GM19395 (cell line): ENCODE results near the gene ZNF275.
"Not testable (repeated sequence)": the region's sequence is repeated elsewhere in the genome, so short reads cannot be mapped to it uniquely, and the experiment has no call there.

Experiments
- ATAC-seq: cut with Tn5 transposase; IDR thresholded peaks from one replicate; pipeline ENCODE4 v1.9.1; 2021; ENCODE audit warnings: mild to moderate bottlenecking, moderate library complexity; ENCODE audit not compliant: unreplicated experiment

ZNF275 gene

DNA sequence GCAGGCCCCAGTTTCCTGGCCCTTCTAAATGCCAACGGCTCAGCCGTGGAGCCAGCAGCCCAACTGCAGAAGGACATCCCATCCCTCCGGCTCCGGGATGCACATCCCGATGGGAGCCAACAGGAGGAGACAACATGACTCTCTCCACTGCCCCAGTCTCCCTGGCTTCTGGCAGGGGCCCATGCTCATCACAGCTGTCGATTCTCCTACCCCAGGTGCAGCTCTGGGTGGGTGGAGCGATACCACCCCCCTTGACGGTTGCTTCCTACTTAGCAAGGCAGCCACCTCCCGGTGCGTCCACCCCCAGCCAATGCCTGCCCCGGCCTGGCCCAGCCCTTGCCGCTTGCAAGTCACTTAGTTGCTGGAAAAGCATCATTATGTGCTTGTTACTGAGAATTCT, 19.5 kb downstream of the ZNF275 start:
- no peak for ATAC-seq

DNA sequence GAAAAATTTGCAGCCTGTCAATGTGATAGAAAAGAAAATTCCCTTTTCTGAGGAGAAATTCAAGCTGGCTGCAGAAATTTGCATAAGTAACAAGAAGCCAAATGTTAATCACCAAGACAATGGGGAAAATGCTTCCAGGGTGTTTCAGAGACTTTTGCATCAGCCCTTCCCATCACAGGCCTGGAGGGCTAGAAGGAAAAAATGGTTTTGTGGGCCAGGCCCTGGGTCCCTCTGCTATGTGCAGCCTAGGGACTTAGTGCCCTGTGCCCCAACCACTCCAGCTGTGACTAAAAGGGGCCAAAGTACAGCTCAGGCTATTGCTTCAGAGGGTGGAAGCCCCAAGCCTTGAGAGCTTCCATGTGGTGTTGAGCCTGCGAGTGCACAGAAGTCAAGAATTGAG, 23.9 kb downstream of the ZNF275 start:
- no peak for ATAC-seq

- ATAC-seq, result no peak
Measured at GRCh38 chrX:153361781-153362397, 27.9 kb downstream of the ZNF275 start.

DNA sequence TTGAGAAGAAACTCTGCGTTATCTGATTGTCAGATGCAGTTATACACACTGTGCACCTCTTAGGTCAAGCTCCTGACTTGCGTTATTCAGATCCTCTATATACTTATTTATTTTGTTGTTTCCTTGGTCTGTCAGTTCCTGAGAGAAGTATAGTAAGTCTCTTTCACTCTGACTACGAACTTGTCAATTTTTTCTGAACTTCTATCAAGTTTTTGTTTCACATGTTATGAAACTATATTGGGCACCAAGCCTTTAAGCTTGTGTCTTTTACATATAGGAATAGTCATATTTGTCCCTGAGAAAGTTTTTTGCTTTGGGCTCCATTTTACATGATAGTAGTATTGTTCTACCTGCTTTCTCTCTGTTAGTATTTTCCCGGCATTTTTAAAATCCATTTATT, 31.7 kb downstream of the ZNF275 start:
- no peak for ATAC-seq

DNA sequence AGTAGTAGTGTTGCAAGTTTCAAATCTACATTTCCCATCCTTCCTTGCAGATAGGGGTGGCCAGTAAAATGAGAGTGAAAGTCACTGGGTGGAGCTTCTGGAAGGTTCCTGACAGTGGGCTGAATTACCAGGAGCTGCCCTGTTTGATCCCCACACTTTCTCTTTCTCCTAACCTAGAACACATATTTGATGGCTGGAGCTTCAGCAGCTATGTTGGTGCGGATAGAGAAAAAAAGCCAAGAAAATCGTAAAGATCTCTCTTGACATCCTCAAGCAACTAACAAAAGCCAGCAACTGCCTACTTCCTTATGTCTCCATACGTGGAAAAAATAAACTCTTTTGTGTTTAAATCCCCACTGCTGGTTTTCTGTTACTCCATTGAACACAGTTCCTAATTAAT, 32.2 kb downstream of the ZNF275 start:
- ATAC-seq, result no peak

DNA sequence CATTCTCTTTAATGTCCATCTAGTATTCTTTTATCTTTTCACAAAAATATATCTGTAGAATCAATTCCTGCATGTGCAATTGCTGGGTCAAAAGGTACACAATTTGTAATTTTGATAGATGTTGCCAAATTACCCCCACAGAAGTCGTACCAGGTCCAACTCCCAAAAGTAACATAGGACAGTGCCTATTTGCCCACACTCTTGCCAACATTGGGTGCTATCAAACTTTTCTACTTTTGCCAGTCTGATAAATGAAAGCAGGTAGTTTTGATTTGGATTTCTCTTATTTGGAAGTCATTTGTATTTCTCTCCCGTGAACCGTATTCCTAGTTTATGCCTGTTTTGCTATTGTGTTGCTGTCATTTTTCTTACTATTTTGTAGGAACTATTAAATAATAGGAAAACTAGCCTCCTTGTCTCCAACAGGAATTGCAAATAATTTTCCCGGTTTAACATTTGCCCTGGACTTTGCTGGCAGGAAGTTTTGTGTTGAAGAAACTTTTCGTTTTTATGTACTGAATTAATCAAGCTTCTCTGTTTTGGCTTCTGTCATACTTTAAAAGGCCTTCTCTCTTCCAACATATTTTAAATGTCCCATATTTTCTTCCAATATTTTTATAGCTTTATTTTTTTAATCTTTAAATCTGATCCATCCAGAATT, 33.1 kb downstream of the ZNF275 start:
- no peak for ATAC-seq

GRCh38 chrX:153370293-153371055, 36.5 kb downstream of the ZNF275 start:
- no peak for ATAC-seq

GRCh38 chrX:153371256-153371655, 37.3 kb downstream of the ZNF275 start:
- ATAC-seq, result no peak

DNA sequence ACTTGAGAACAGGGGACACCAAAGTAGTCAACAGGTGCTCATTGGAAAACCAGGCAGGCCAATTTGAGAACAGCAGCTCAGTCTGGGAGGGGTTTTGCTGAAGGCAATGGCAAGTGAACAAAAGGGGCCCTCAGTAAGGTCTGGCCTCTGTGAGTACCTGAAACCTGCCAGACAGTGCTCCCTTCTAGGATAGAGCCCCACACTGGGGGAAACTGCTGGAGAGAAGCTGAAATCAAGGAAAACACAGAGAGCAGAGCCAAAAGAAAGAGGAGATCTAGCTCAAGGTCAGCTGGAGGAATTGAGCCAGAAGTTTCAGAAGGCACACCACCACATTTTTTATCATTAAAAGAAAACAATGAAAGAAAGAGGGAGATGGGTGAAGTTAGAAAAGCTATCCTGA, 39.0 kb downstream of the ZNF275 start:
- ATAC-seq, result no peak

GRCh38 chrX:153374426-153374825, 40.5 kb downstream of the ZNF275 start:
- ATAC-seq, result no peak

DNA sequence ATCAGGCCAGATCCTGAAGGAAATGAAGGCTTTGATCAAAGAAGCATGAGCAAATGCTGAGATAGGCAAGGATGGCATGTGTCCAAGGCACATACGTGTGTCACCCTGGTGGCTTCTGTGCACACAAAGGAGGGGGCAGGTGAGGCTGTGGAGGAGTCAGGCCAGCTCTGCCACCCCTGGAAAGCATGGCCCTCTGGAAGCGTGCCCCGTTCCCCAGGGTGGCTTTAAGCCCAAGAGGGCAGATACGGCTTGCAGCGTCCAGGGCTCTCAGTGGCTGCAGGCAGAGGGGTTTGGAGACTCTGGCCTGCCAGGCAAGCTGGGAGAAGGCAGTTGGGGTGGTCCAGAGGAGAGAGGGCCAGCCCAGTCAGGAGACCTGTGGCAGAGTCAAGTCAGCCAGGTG, 41.6 kb downstream of the ZNF275 start:
- ATAC-seq, result no peak

DNA sequence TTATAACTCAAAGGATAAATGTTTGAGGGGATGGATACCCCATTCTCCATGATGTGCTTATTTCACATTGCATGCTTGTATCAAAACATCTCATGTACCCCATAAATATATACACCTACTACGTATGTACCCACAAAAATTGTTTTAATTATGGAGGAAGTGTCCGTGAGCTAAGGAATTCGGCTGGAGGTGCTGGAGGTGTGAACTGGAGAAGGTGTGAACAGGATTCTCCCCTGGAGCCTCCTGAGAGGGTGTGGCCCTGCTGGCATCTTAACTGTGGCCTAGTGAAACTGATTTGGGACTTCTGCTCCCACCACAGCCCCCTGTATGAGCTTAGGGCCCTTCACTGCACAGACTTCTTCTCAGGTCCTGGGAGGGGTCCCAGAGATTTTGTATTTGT, 43.8 kb downstream of the ZNF275 start:
- no peak for ATAC-seq

DNA sequence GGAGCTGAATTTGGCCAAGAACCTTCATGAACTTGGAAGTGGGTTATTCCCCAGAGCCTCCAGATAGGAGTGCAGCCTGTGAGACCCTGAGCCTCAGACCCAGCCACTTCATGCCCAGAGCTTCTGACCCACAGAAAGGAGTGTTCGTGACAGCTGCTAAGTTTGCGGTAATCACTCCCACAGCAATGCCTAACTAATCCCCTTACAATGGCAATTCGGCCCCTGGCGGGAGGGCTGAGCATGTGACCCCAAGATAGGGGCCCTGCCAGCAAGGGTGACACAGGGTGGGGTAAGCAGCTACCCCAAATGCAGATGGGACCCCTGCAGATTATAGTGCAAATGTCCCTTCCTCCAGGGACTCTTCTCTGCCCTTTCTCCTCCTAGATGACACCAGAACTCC, 44.7 kb downstream of the ZNF275 start:
- no peak for ATAC-seq

GRCh38 chrX:153379508-153379907, 45.6 kb downstream of the ZNF275 start:
- no peak for ATAC-seq

DNA sequence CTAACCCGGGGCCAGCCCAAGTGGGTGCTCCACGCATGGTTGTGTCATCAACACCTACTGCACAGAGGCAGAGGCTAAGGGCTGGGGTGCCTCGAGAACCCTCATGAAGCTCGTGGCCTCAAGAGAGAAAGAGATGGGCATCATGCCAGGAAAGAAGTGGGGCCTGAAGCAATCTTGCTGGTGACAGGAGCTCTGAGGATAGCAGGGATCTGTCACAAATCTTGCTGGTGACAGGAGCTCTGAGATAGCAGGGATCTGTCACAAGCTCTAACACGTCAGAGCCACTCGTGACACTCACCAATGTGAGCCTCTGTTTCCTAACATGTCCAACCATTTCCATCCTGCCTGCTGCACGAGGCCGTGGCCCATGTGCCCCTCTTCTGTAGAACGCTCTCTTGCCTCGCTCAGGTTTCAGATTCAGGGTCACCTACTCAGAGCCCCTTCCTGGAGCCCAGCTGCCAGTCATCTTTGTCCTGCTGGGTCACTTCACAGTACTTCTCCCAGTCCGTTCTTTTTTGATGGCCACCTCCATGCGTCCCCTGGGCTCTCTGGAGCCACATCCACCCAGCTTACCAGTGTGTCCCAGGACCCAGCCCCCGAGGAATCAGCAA, 46.1 kb downstream of the ZNF275 start:
- ATAC-seq, result no peak

- ATAC-seq, result no peak
Measured at GRCh38 chrX:153380691-153381090, 46.7 kb downstream of the ZNF275 start.

DNA sequence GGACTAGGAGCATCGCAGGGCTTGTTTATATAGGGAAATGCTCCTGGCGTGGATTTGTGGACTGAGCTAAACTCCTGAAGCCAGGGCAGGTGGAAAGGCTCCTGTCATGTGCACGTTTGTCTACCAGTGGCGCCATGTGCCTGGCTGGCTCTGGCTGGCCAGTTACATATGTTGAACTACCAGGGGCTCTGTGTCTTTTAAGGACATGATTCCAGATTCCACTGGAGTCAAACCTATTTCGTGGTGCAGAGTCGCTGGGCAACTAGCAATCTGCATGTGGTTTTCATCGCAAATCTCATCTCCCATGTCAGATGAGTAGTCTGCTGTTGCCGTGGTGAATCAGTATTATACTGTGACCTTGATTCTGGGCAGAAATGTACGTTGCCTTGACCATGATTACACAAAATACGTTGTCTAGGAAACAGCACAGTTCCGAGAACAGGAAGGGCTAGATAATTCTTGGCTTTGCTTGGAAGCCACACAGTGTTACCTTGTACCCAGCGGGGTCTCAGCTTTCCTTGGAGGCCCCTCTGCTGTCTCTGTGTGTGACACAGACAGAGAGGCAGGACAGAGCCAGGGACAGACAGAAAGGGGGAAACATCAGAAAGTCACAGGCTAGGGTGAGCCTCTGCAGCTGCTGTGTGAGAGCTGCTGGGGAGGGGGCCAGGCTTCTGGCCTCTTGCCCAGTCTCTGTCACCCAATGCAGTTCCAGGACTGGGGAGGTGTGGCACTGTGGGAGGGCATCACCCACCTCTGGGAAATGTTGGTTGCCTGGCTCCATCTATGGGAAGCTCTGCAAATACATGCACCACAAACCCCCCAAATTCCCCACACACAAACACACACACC, 48.0 kb downstream of the ZNF275 start:
- ATAC-seq, result no peak

DNA sequence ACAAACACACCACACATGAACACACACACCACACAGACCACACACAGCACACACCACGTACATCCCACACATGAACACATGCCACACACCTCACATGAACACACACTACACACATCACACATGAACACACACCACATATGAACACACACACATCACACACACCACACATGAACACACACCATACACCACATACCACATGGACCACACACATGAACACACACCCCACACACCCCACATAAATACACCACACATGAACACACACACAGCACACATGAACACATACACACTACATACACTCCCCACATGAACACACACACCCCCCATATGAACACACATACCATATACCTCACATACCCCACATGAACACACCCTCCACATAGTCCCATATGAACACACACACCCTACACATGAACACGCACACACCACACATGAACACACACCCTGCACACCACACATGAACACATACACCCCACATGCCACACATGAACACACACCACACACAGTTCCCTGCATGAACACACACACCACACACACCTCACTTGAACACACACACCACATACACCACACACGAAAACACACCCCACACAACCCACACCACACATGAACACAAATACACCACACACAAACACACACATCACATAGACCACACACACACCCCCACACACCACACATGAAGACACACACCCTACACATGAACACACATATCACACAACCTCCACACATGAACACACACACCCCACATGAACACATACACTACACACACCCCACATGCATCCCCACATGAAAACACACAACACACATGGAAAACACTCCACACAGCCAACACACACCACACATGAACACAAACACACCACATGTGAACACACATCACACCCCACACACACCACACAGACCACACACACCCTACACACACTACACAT, 48.9 kb downstream of the ZNF275 start:
- no peak for ATAC-seq

DNA sequence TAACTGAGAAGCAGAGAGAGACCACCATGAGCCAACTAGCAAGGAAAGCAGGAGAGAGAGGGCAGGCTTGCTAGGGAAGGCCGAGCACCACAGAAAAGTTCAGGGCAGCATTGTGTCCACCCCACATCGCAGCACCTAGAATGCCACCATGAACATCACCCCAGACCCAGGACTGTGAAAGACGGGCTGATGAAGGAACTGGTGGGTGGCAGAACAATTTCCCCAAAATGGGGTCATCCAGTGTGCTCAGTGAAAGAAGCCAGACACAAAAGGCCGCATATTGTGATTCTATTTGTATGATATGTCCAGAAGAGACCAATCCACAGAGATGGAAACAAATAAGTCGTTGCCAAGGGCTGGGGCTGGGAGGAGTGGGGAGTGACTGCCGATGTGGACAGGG, 50.4 kb downstream of the ZNF275 start:
- ATAC-seq, result no peak

- ATAC-seq, result not testable (repeated sequence)
Measured at GRCh38 chrX:153384973-153385372, 51.0 kb downstream of the ZNF275 start.
